ENCODE measurements around the gene NEBL. TPM values are rescaled to one million over a fixed set of nuclear protein-coding genes. Genes with fewer than 3 reads are reported as not detected.

Gene NEBL
- polyA plus RNA-seq, 1 experiment, result not detected

DNA sequence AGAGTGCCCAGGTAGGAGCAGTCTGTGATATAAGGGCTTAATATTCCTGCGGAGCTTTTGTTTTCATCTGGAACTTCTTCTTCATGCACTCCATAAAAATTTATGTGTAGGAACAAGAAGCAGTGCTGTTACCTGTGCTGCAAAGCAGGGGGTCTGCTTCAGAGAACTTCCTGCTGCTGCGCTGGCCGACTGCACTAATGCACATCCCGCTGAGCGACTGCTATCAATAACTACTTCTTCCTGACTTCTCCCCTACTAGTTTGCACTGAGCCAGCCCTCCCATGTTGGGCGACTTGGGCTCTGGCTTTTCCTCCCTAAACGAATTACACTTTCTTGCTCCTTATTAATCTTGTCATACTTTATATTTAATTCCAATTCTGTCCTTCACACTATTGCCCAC, 150.3 kb downstream of the NEBL start:
- TF ChIP-seq, protein P1, sequence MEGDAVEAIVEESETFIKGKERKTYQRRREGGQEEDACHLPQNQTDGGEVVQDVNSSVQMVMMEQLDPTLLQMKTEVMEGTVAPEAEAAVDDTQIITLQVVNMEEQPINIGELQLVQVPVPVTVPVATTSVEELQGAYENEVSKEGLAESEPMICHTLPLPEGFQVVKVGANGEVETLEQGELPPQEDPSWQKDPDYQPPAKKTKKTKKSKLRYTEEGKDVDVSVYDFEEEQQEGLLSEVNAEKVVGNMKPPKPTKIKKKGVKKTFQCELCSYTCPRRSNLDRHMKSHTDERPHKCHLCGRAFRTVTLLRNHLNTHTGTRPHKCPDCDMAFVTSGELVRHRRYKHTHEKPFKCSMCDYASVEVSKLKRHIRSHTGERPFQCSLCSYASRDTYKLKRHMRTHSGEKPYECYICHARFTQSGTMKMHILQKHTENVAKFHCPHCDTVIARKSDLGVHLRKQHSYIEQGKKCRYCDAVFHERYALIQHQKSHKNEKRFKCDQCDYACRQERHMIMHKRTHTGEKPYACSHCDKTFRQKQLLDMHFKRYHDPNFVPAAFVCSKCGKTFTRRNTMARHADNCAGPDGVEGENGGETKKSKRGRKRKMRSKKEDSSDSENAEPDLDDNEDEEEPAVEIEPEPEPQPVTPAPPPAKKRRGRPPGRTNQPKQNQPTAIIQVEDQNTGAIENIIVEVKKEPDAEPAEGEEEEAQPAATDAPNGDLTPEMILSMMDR (IDR thresholded peaks at IDR 0.05; ENCODE audit: insufficient read depth, low read depth, low read length), result no peak
- ChIA-PET CTCF (no interaction called here), POLR2A (no interaction called here)
- Histone ChIP-seq H3K36me3 (ENCODE audit: control insufficient read depth, insufficient read depth, low read length) (no peaks in the 10 kb centered on the region), H3K4me3 (ENCODE audit: low read depth, low read length) (no peak overlapping the region), H3K27me3 (ENCODE audit: control insufficient read depth, insufficient read depth, low read length) (no peaks in the 10 kb centered on the region)
- DNase-seq (ENCODE audit: low read depth), result no peak

DNA sequence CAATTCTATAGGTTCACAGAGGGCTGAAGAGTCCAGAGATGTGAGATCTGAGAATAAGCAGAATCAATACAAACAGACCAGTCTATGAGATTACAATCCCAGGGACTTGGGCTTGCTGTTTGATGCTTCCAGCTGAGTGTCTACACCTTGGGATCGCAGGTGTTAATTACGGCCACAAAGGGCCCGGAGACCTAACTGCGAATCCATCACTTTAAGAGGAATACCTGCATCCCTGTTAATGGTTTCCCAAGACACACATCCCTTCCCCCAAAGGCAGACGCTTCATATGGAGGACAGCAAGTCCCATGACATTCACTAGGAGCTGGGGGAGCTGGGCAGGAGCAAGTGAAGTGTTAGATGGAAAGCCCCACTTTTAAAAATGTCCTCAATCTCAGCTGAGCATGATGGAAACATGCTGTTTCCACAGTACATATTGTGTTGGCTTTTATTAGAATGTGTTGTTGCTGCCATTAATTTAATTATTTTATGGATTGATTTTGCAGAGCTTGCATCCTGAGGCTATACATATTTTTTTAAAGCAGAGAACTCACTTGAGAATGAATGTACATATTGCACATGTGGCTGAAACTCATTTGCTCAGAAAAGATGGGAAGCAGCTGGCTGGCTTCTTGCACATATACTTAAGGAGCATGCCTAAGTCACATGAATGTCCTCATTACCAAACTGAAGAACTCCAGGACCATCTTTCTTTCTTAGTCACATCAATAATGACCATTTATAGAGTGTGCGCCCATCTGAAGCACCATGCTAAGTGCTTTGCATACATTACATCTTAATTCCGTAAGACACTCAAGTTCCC, 151.3 kb downstream of the NEBL start:
- no peak for DNase-seq (ENCODE audit: low read depth)
- POLR2A ChIA-PET, result no interaction called here
- CTCF ChIA-PET, result no interaction called here
- Histone ChIP-seq H3K4me3 (ENCODE audit: low read depth, low read length) (no peak overlapping the region), H3K27me3 (ENCODE audit: control insufficient read depth, insufficient read depth, low read length) (no peaks in the 10 kb centered on the region), H3K36me3 (ENCODE audit: control insufficient read depth, insufficient read depth, low read length) (no peaks in the 10 kb centered on the region)
- TF ChIP-seq, protein P1 (IDR thresholded peaks at IDR 0.05; ENCODE audit: insufficient read depth, low read depth, low read length), result no peak

DNA sequence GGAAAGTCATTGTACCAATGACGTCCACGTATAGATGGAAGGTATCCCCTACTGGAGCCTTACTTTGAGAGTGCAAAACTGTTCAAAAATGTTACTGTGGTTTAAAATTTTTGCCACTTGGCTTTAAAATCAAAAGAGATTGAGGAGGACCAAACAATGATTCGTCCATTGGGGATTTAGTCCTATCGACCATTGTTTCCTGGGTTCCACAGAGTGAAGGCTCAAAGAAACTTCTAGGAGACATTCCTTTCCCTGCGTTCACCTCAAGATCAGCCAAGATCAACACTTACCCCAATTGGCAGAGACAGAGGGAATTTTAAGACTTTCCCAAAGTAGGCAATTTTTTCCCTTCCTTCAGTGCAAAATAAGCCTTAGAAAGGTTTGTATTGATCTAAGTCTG, 152.3 kb downstream of the NEBL start:
- Histone ChIP-seq H3K27me3 (ENCODE audit: control insufficient read depth, insufficient read depth, low read length) (no peaks in the 10 kb centered on the region), H3K4me3 (ENCODE audit: low read depth, low read length) (no peak overlapping the region), H3K36me3 (ENCODE audit: control insufficient read depth, insufficient read depth, low read length) (no peaks in the 10 kb centered on the region)
- DNase-seq (ENCODE audit: low read depth), result no peak
- TF ChIP-seq, protein P1 (IDR thresholded peaks at IDR 0.05; ENCODE audit: insufficient read depth, low read depth, low read length), result no peak
- ChIA-PET POLR2A (no interaction called here), CTCF (no interaction called here)

DNA sequence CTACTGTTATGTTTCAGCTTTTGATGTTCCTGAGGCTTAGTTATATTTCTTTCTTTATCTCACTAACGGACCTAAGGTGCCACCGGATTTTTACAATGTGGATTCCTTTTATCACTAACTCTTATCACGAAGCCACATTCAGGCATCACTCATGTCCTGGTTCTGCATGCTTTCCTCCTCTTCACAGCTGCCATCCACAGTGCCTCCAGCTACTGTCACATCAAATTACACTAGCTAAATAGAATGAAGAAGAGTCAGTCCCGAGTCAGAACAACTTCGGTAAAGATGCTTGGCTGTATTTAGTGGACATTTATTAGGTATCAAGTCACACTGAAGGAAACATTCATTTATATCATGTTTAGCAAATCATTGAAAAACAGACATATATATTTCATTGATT, 153.2 kb downstream of the NEBL start:
- Histone ChIP-seq H3K4me3 (ENCODE audit: low read depth, low read length) (no peak overlapping the region), H3K36me3 (ENCODE audit: control insufficient read depth, insufficient read depth, low read length) (no peaks in the 10 kb centered on the region), H3K27me3 (ENCODE audit: control insufficient read depth, insufficient read depth, low read length) (no peaks in the 10 kb centered on the region)
- ChIA-PET CTCF (no interaction called here), POLR2A (no interaction called here)
- DNase-seq (ENCODE audit: low read depth), result no peak
- TF ChIP-seq, protein P1 (IDR thresholded peaks at IDR 0.05; ENCODE audit: insufficient read depth, low read depth, low read length), result no peak

DNA sequence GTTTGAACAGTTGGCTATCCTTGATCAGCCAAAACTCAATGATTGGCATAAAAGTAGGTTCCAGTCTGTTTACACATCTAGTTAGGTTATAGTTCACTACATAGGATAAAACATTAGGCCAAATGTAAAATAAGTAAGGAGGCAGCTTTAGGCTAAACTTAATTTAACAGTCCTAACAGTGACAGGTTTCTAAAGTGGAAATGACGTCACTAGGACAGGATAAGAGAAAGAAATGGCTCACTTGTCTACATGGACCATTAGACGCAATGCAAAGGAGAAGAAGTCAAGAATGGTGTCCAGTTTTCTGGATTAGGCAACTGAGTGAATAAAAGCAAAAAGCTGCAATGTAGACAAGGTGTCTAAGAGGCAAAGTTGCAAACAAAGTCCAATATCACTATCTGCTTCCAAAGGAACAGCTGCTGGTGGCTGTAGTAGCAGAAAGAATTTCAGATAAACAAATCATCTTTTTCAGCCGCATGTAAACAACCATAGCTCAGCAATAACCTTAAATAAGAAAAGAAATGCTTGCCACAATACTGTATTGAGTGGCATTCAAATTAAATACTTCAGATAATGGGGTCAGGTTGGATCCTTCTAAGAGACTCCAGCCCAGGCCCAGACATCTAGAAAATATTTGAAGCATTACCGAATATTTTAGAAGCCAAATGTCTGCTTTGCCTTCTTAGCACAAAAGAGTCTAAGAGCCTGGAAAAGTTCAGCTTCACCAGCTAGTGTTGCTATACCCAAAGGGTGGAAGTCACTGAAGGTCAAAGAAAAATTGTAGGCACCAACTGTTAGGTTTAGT, 154.2 kb downstream of the NEBL start:
- TF ChIP-seq, protein P1 (IDR thresholded peaks at IDR 0.05; ENCODE audit: insufficient read depth, low read depth, low read length), result no peak
- Histone ChIP-seq H3K36me3 (ENCODE audit: control insufficient read depth, insufficient read depth, low read length) (no peaks in the 10 kb centered on the region), H3K4me3 (ENCODE audit: low read depth, low read length) (no peak overlapping the region), H3K27me3 (ENCODE audit: control insufficient read depth, insufficient read depth, low read length) (no peaks in the 10 kb centered on the region)
- no peak for DNase-seq (ENCODE audit: low read depth)
- POLR2A ChIA-PET, result no interaction called here
- CTCF ChIA-PET, result no interaction called here
